AML-193 (cell line): ENCODE results near the gene NETO1.

ENCODE experiments used
- DNase-seq, 2 experiments: peaks; one replicate each; lab custom pipeline; 2025; lab: John Stamatoyannopoulos, UW

NETO1 gene

GRCh38 chr18:72846736-72847533 is 20.9 kb downstream of the NETO1 start:
- no peak for DNase-seq

GRCh38 chr18:72843743-72844142 is 24.0 kb downstream of the NETO1 start:
- no peak for DNase-seq

- no peak for DNase-seq
Measured at GRCh38 chr18:72840109-72840508, 27.7 kb downstream of the NETO1 start.

- no peak for DNase-seq
Measured at GRCh38 chr18:72834731-72835130, 33.1 kb downstream of the NETO1 start.

GRCh38 chr18:72833471-72833870 is 34.3 kb downstream of the NETO1 start:
- no peak for DNase-seq

GRCh38 chr18:72830109-72830508 is 37.7 kb downstream of the NETO1 start:
- DNase-seq: no peak

- DNase-seq: no peak
Measured at GRCh38 chr18:72828601-72829000, 39.2 kb downstream of the NETO1 start.

- no peak for DNase-seq
Measured at GRCh38 chr18:72826736-72827135, 41.1 kb downstream of the NETO1 start.

GRCh38 chr18:72823345-72823744 is 44.4 kb downstream of the NETO1 start:
- no peak for DNase-seq

GRCh38 chr18:72822202-72822601 is 45.6 kb downstream of the NETO1 start:
- DNase-seq: no peak

GRCh38 chr18:72820571-72820970 is 47.2 kb downstream of the NETO1 start:
- no peak for DNase-seq

- no peak for DNase-seq
Measured at GRCh38 chr18:72819050-72819449, 48.7 kb downstream of the NETO1 start.

GRCh38 chr18:72811047-72811446 is 56.7 kb downstream of the NETO1 start:
- DNase-seq: no peak

- no peak for DNase-seq
Measured at GRCh38 chr18:72808680-72809079, 59.1 kb downstream of the NETO1 start.

- DNase-seq: no peak
Measured at GRCh38 chr18:72799106-72799505, 68.7 kb downstream of the NETO1 start.

GRCh38 chr18:72783530-72783929 is 84.3 kb downstream of the NETO1 start:
- DNase-seq: no peak

- DNase-seq: no peak
Measured at GRCh38 chr18:72774914-72775313, 92.9 kb downstream of the NETO1 start.

GRCh38 chr18:72772916-72773315 is 94.9 kb downstream of the NETO1 start:
- DNase-seq: no peak

- DNase-seq: no peak
Measured at GRCh38 chr18:72768681-72769229, 99.0 kb downstream of the NETO1 start.

- peak; percentile 25 to 67 for DNase-seq
Measured at GRCh38 chr18:72762515-72763122, 105.2 kb downstream of the NETO1 start.

GRCh38 chr18:72752220-72752619 is 115.6 kb downstream of the NETO1 start:
- DNase-seq: no peak

- DNase-seq: no peak
Measured at GRCh38 chr18:72742002-72742401, 125.8 kb downstream of the NETO1 start.

- DNase-seq: no peak
Measured at GRCh38 chr18:72738136-72738535, 129.7 kb downstream of the NETO1 start.
